A549 (cell line): ENCODE measurements around the gene HPCA. TPM values are rescaled to one million over a fixed set of nuclear protein-coding genes. Genes with fewer than 3 reads are reported as not detected.
A peak's percentile ranks its signal among the peaks of the same experiment; 100 is the strongest.

Source experiments
- ATAC-seq, 2 experiments: fragments of 200-7000 bp in 1 of 2; fragments of >200 bp in 1 of 2; cut with Nextera tagmentation in 1 of 2; cut with Tn5 transposase in 1 of 2; 3 replicates each; pipeline versions ENCODE4 v1.8.0 to v1.9.1; 2018 to 2020; ENCODE audit warnings: mild to moderate bottlenecking in 1 of 2, moderate library complexity in 1 of 2
- CTCF ChIA-PET: fragments of 300-600 bp; sonication (Branson Sonifier 250); formaldehyde crosslinking; extraction: SDS; loops from one replicate; lab custom pipeline; 2021; ENCODE audit warnings: antibody characterized with exemption, inconsistent platforms; lab: Yijun Ruan, JAX
- POLR2A ChIA-PET: fragments of 350-600 bp; formaldehyde crosslinking; extraction: SDS; loops from one replicate; lab custom pipeline; 2021; ENCODE audit warnings: antibody characterized with exemption, inconsistent platforms; lab: Yijun Ruan, JAX
- DNase-seq, 2 experiments: peaks; one replicate each; pipeline versions ENCODE4 v3.0.0 to v3.0.0-alpha.2; 2011 to 2016; ENCODE audit warnings: low read depth in 1 of 2, low spot score in 1 of 2
- FAIRE-seq: peaks from 2 replicates; lab custom pipeline; 2011; peaks lifted over from hg19 to GRCh38; lab: Jason Lieb, UNC
- H3K27ac ChIP-seq, 2 experiments: fragments of >200 bp; sonication (Bioruptor Twin); formaldehyde crosslinking; 3 replicates each; pipeline ENCODE4 v1.5.1; 2016 to 2017
- H3K4me1 ChIP-seq: fragments of >200 bp; sonication (Bioruptor Twin); formaldehyde crosslinking; 3 replicates; pipeline ENCODE4 v1.6.1; 2016
- H3K4me2 ChIP-seq: fragments of >200 bp; sonication (Bioruptor Twin); formaldehyde crosslinking; 3 replicates; pipeline ENCODE4 v1.6.1; 2016
- H3K4me3 ChIP-seq: fragments of >200 bp; sonication (Bioruptor Twin); formaldehyde crosslinking; 3 replicates; pipeline ENCODE4 v1.5.1; 2016
- H3K9me3 ChIP-seq: fragments of >200 bp; sonication (Bioruptor Twin); formaldehyde crosslinking; 3 replicates; pipeline ENCODE4 v1.6.1; 2016
- ATOH8 ChIP-seq: fragments of 250-450 bp; sonication (Bioruptor Pico); IDR thresholded peaks from 2 replicates; pipeline ENCODE4 v1.5.0; 2020; ENCODE audit warnings: low read depth, mild to moderate bottlenecking, moderate library complexity
- BCL3 ChIP-seq: fragments of >200 bp; sonication (Bioruptor Twin); formaldehyde crosslinking; IDR thresholded peaks from 3 replicates; pipeline ENCODE4 v1.6.1; 2016
- BHLHE40 ChIP-seq: IDR thresholded peaks from 2 replicates; pipeline ENCODE4 v1.6.1; 2012; ENCODE audit warnings: low read depth, low read length, inconsistent platforms
- CHD2 ChIP-seq: fragments of 150-350 bp; IDR thresholded peaks from 2 replicates; pipeline ENCODE4 v1.6.1; 2014; ENCODE audit warnings: low read length; ENCODE audit not compliant: partially characterized antibody
- EHF ChIP-seq: fragments of 250-450 bp; sonication (Bioruptor Pico); IDR thresholded peaks from 2 replicates; pipeline ENCODE4 v1.5.0; 2020; ENCODE audit warnings: mild to moderate bottlenecking
- EHMT2 ChIP-seq: fragments of 200-600 bp; sonication (generic); IDR thresholded peaks from 2 replicates; pipeline ENCODE4 v1.6.1; 2016; ENCODE audit warnings: antibody characterized with exemption, low read depth, mild to moderate bottlenecking, moderate library complexity
- ELK1 ChIP-seq: fragments of 150-350 bp; IDR thresholded peaks from 2 replicates; pipeline ENCODE4 v1.6.1; 2014; ENCODE audit warnings: low read depth, mild to moderate bottlenecking, low read length
- ESRRA ChIP-seq: fragments of 150-350 bp; IDR thresholded peaks from 2 replicates; pipeline ENCODE4 v1.6.1; 2014; ENCODE audit warnings: mild to moderate bottlenecking, low read length, borderline replicate concordance
- FOSB ChIP-seq: fragments of 250-450 bp; sonication (Bioruptor Pico); IDR thresholded peaks from 2 replicates; pipeline ENCODE4 v1.5.0; 2020; ENCODE audit warnings: mild to moderate bottlenecking, moderate library complexity
- FOSL2 ChIP-seq, 2 experiments: fragments of 450-650 bp in 1 of 2; fragments of >200 bp in 1 of 2; sonication (Bioruptor Twin) in 1 of 2; formaldehyde crosslinking; IDR thresholded peaks; 2 replicates each; pipeline versions ENCODE4 v1.5.0 to v1.6.1; 2016 to 2020; ENCODE audit warnings: mild to moderate bottlenecking in 1 of 2, moderate library complexity in 1 of 2
- GATA3 ChIP-seq: IDR thresholded peaks from 2 replicates; pipeline ENCODE4 v1.6.1; 2012; ENCODE audit warnings: borderline replicate concordance
- HEYL ChIP-seq: fragments of 250-450 bp; sonication (Bioruptor Pico); IDR thresholded peaks from 2 replicates; pipeline ENCODE4 v1.8.0; 2021; ENCODE audit warnings: mild to moderate bottlenecking, moderate library complexity
- HMGXB4 ChIP-seq: fragments of 250-450 bp; sonication (Bioruptor Pico); IDR thresholded peaks from 2 replicates; pipeline ENCODE4 v1.5.0; 2021; ENCODE audit warnings: mild to moderate bottlenecking, moderate library complexity, borderline replicate concordance
- HOXB13 ChIP-seq: fragments of 250-450 bp; sonication (Bioruptor Pico); IDR thresholded peaks from 2 replicates; pipeline ENCODE4 v1.5.0; 2020; ENCODE audit warnings: low read depth, mild to moderate bottlenecking, moderate library complexity
- KDM1A ChIP-seq: fragments of 200-600 bp; sonication (generic); IDR thresholded peaks from 2 replicates; pipeline ENCODE4 v1.6.1; 2016; ENCODE audit warnings: low read depth, mild to moderate bottlenecking
- KDM5A ChIP-seq: fragments of 200-600 bp; sonication (generic); IDR thresholded peaks from 2 replicates; pipeline ENCODE4 v1.6.1; 2016; ENCODE audit warnings: antibody characterized with exemption, mild to moderate bottlenecking
- MAX ChIP-seq: IDR thresholded peaks from 2 replicates; pipeline ENCODE4 v1.6.1; 2012
- MYC ChIP-seq: IDR thresholded peaks from 2 replicates; pipeline ENCODE4 v1.6.1; 2012; ENCODE audit warnings: mild to moderate bottlenecking, inconsistent platforms, low read length, improper control_type of control experiment, borderline replicate concordance
- NFE2L2 ChIP-seq: fragments of 150-350 bp; conservative IDR thresholded peaks from 2 replicates; pipeline ENCODE4 v1.6.1; 2014; ENCODE audit warnings: low read length
- RAD21 ChIP-seq, 2 experiments: fragments of >200 bp in 1 of 2; sonication (Bioruptor Twin) in 1 of 2; formaldehyde crosslinking in 1 of 2; IDR thresholded peaks in 1 of 2; conservative IDR thresholded peaks in 1 of 2; 2 replicates in 1 of 2; 3 replicates in 1 of 2; pipeline ENCODE4 v1.6.1; 2012 to 2018; ENCODE audit warnings: inconsistent platforms in 1 of 2
- RCOR1 ChIP-seq: fragments of 150-350 bp; IDR thresholded peaks from 2 replicates; pipeline ENCODE4 v1.6.1; 2014; ENCODE audit warnings: antibody characterized with exemption, low read length, low read depth
- REST ChIP-seq: fragments of 200-600 bp; sonication (generic); IDR thresholded peaks from 2 replicates; pipeline ENCODE4 v1.6.1; 2016; ENCODE audit warnings: antibody characterized with exemption, mild to moderate bottlenecking, moderate library complexity
- RNF2 ChIP-seq: fragments of 200-600 bp; sonication (generic); IDR thresholded peaks from 2 replicates; pipeline ENCODE4 v1.6.1; 2016; ENCODE audit warnings: low read depth, mild to moderate bottlenecking, antibody characterized with exemption, moderate library complexity, borderline replicate concordance
- SMC3 ChIP-seq: fragments of >200 bp; sonication (Bioruptor Twin); formaldehyde crosslinking; IDR thresholded peaks from 3 replicates; pipeline ENCODE4 v1.6.1; 2018; ENCODE audit warnings: inconsistent platforms
- TP53 ChIP-seq: fragments of 250-450 bp; sonication (Bioruptor Pico); IDR thresholded peaks from 2 replicates; pipeline ENCODE4 v1.5.0; 2021; ENCODE audit warnings: mild to moderate bottlenecking, moderate library complexity
- ZFP36 ChIP-seq: fragments of 450-650 bp; IDR thresholded peaks from 2 replicates; pipeline ENCODE4 v1.6.1; 2014; ENCODE audit warnings: borderline replicate concordance; ENCODE audit not compliant: partially characterized antibody
- WGBS: methylation state at CpG from one replicate; pipeline ENCODE4 v1.1.6; 2017; ENCODE audit errors: missing lambda C conversion rate; 5-methylcytosine and 5-hydroxymethylcytosine counted together
- polyA plus RNA-seq, 4 experiments: library from polyadenylated mRNA; depleted of rRNA in 3 of 4; stranded (reverse); fragments of >200 nt; fragmentation: RNase III in 1 of 4; extraction: RNeasy Plus Mini Kit Qiagen cat#74134 plus additional on column Dnase treatment in 1 of 4; gene quantifications; 2 replicates in 3 of 4; 3 replicates in 1 of 4; pipeline ENCODE4 v1.2.3, GENCODE V29; 2011 to 2017

Gene HPCA
- polyA plus RNA-seq, 2 of the 4 experiments (the other 2 are of a cell fraction), result 0.21 to 0.34 TPM

- H3K9me3 ChIP-seq, result no peaks in the 10 kb centered on the region
- no peak overlapping the region; the same call in 2 of the 3 replicates for H3K4me3 ChIP-seq
- ChIA-PET POLR2A (interaction anchor here (0.6 kb wide), 1 partner anchor 49 kb away, joined by 4 read pairs; no protein-coding TSS in a partner anchor), CTCF (interaction anchor here (1.0 to 5.3 kb wide), 10 partner anchors 11 to 487 kb away, joined by 3 to 30 read pairs (median 6); no protein-coding TSS in a partner anchor)
- H3K27ac ChIP-seq, result no peak overlapping the region
- FAIRE-seq (no peak), ATAC-seq (no peak), DNase-seq (no peak)
- peak overlapping the region; percentile 80 for H3K4me2 ChIP-seq
- H3K4me1 ChIP-seq, result peaks cover 4% of the 10 kb centered on the region; the same call in 1 of the 3 replicates
- WGBS, result 25% methylated on average over 10 of the region's 19 CpGs
- TF ChIP-seq RNF2, result no peak
- TF ChIP-seq SMC3, result no peak
- no peak for TF ChIP-seq GATA3
- TF ChIP-seq KDM5A, result no peak
- no peak for TF ChIP-seq BHLHE40
- TF ChIP-seq CHD2, result no peak
- no peak for TF ChIP-seq HOXB13
- TF ChIP-seq EHF (CRISPR knock-in tag), result no peak
- TF ChIP-seq RCOR1, result no peak
- TF ChIP-seq ATOH8, result no peak
These were observed 630 bp downstream of the HPCA start for GRCh38 chr1:32886828-32887414.

GRCh38 chr1:32887623-32888022 lies 1.3 kb downstream of the HPCA start:
- CTCF ChIA-PET, result interaction anchor here (1.3 to 5.3 kb wide), 4 partner anchors 11 to 198 kb away, joined by 3 to 30 read pairs (median 8); no protein-coding TSS in a partner anchor
- no peaks in the 10 kb centered on the region for H3K9me3 ChIP-seq
- WGBS, result 30% methylated on average over 12 of the region's 12 CpGs

More at GRCh38 chr1:32887623-32888022, 1.3 kb downstream of the HPCA start:
- Histone ChIP-seq H3K27ac (no peak overlapping the region), H3K4me1 (peaks cover 4% of the 10 kb centered on the region; the same call in 1 of the 3 replicates), H3K4me2 (no peak overlapping the region), H3K4me3 (no peak overlapping the region)
- TF ChIP-seq NFE2L2, result no peak
- TF ChIP-seq EHMT2, result no peak
- TF ChIP-seq TP53 (CRISPR knock-in tag), result no peak
- no peak for TF ChIP-seq MYC
- TF ChIP-seq ELK1, result no peak
- TF ChIP-seq KDM1A, result no peak
- no peak for TF ChIP-seq HOXB13
- no peak for TF ChIP-seq ZFP36
- no peak for TF ChIP-seq FOSL2 (IDR thresholded peaks at IDR 0.05)
- TF ChIP-seq FOSL2 (CRISPR knock-in tag; IDR thresholded peaks at IDR 0.05), result no peak
- no peak for TF ChIP-seq ESRRA
- TF ChIP-seq REST, result no peak
- no peak for TF ChIP-seq MAX
- TF ChIP-seq HEYL (CRISPR knock-in tag), result no peak
- no peak for TF ChIP-seq RAD21 (conservative IDR thresholded peaks at IDR 0.05 in 1 of 2, IDR thresholded peaks at IDR 0.05 in 1 of 2)
- TF ChIP-seq FOSB, result no peak
- no peak for TF ChIP-seq HMGXB4 (CRISPR knock-in tag)
- TF ChIP-seq BCL3, result no peak
- TF ChIP-seq RCOR1, result no peak
- POLR2A ChIA-PET, result no interaction called here
- DNase-seq, result no peak
- no peak for FAIRE-seq
- ATAC-seq, result no peak
